K562 (cell line): ENCODE results near the gene PIMREG. TPM values are rescaled to one million over a fixed set of nuclear protein-coding genes. Genes with fewer than 3 reads are reported as not detected.
A peak's percentile ranks its signal among the peaks of the same experiment; 100 is the strongest.

Experiments used
- BCL6 ChIP-seq: fragments of 250-450 bp; sonication (Bioruptor Pico); IDR thresholded peaks from 2 replicates; pipeline ENCODE4 v1.4.0; 2020
- CBX1 ChIP-seq: sonication (generic); IDR thresholded peaks from 2 replicates; pipeline ENCODE4 v1.6.1; 2016; ENCODE audit warnings: antibody characterized with exemption, low read depth, mild to moderate bottlenecking
- CTBP1 ChIP-seq: fragments of 450-650 bp; IDR thresholded peaks from 2 replicates; pipeline ENCODE4 v1.6.1; 2016; ENCODE audit warnings: borderline replicate concordance
- E2F4 ChIP-seq: sonication (generic); formaldehyde crosslinking; IDR thresholded peaks from 2 replicates; pipeline ENCODE4 v1.8.0; 2022; ENCODE audit warnings: mild to moderate bottlenecking, low read depth, missing genetic modification reagents
- ETS2 ChIP-seq: IDR thresholded peaks from 2 replicates; pipeline ENCODE4 v1.6.1; 2016; ENCODE audit warnings: borderline replicate concordance, missing genetic modification characterization, mild to moderate bottlenecking, moderate library complexity, missing compliant biosample characterization; ENCODE audit not compliant: poor library complexity, severe bottlenecking
- FOXK1 ChIP-seq: sonication (generic); formaldehyde crosslinking; IDR thresholded peaks from 2 replicates; pipeline ENCODE4 v1.8.0; 2022; ENCODE audit warnings: missing genetic modification reagents, mild to moderate bottlenecking, borderline replicate concordance
- HMGN3 ChIP-seq: IDR thresholded peaks from 2 replicates; pipeline ENCODE4 v1.6.1; 2011; ENCODE audit warnings: borderline replicate concordance, low read depth, mild to moderate bottlenecking, mixed read lengths, low read length; ENCODE audit not compliant: insufficient read length; ENCODE audit errors: extremely low read depth
- PHF21A ChIP-seq: fragments of 450-650 bp; IDR thresholded peaks from 2 replicates; pipeline ENCODE4 v1.6.1; 2017; ENCODE audit warnings: low read depth, borderline replicate concordance
- RBM17 ChIP-seq: fragments of 200-400 bp; formaldehyde crosslinking; IDR thresholded peaks from 2 replicates; pipeline ENCODE4 v1.6.1; 2017; ENCODE audit warnings: low read depth, mild to moderate bottlenecking, low read length, borderline replicate concordance
- RCOR1 ChIP-seq, 2 experiments: IDR thresholded peaks; 2 replicates each; pipeline ENCODE4 v1.6.1; 2012; ENCODE audit warnings: low read depth in 2 of 2, low read length in 2 of 2, borderline replicate concordance in 1 of 2, improper control_type of control experiment in 1 of 2
- REST ChIP-seq, 2 experiments: fragments of 450-650 bp; formaldehyde crosslinking in 1 of 2; IDR thresholded peaks; 2 replicates each; pipeline versions ENCODE4 v1.4.0 to v1.6.1; 2014 to 2020; ENCODE audit warnings: mild to moderate bottlenecking in 2 of 2, borderline replicate concordance in 1 of 2, low read depth in 1 of 2
- SIX5 ChIP-seq, 2 experiments: IDR thresholded peaks; 2 replicates each; pipeline ENCODE4 v1.6.1; 2011; ENCODE audit warnings: low read length in 2 of 2, borderline replicate concordance in 1 of 2, low read depth in 1 of 2, mild to moderate bottlenecking in 1 of 2, moderate library complexity in 1 of 2; ENCODE audit not compliant: insufficient read depth in 1 of 2
- SMAD4 ChIP-seq: fragments of 250-450 bp; sonication (Bioruptor Pico); conservative IDR thresholded peaks from 2 replicates; pipeline ENCODE4 v1.8.0; 2021; ENCODE audit warnings: inconsistent platforms, mild to moderate bottlenecking, moderate library complexity
- SMARCC2 ChIP-seq: fragments of 450-650 bp; IDR thresholded peaks from 2 replicates; pipeline ENCODE4 v1.6.1; 2017; ENCODE audit warnings: antibody characterized with exemption, moderate library complexity, mild to moderate bottlenecking, low read depth
- TFAM ChIP-seq: fragments of 250-450 bp; sonication (Bioruptor Pico); conservative IDR thresholded peaks from 2 replicates; pipeline ENCODE4 v1.5.0; 2021; ENCODE audit warnings: mild to moderate bottlenecking, moderate library complexity
- ZNF133 ChIP-seq: fragments of 250-450 bp; sonication (Bioruptor Pico); IDR thresholded peaks from 2 replicates; pipeline ENCODE4 v1.4.0; 2020; ENCODE audit warnings: mild to moderate bottlenecking
- ZNF347 ChIP-seq: fragments of 450-650 bp; formaldehyde crosslinking; IDR thresholded peaks from 2 replicates; pipeline ENCODE4 v1.4.0; 2020; ENCODE audit warnings: low read depth, mild to moderate bottlenecking, moderate library complexity
- ZNF780A ChIP-seq: fragments of 250-450 bp; sonication (Bioruptor Pico); IDR thresholded peaks from 2 replicates; pipeline ENCODE4 v1.5.0; 2021; ENCODE audit warnings: mild to moderate bottlenecking
- polyA plus RNA-seq, 8 experiments: library from polyadenylated mRNA; depleted of rRNA in 4 of 8; stranded (reverse) in 5 of 8; unstranded in 3 of 8; fragments of >200 nt; fragmentation: Nextera tagmentation in 2 of 8; fragmentation: Illumina TruSeq in 1 of 8; extraction: Ambion mirVana in 2 of 8; extraction: Trizol in 1 of 8; gene quantifications; 2 replicates each; pipeline versions ENCODE4 v1.2.1 to v1.2.3, GENCODE V29; 2011 to 2014; ENCODE audit warnings: inconsistent platforms in 1 of 8, missing spikeins in 1 of 8
- total RNA-seq, 7 experiments: library from RNA; depleted of rRNA in 6 of 7; stranded (reverse); fragments of >200 nt in 6 of 7; fragmentation: Illumina TruSeq in 2 of 7; extraction: Trizol in 2 of 7; gene quantifications; 2 replicates each; pipeline versions ENCODE4 v1.2.1 to v1.2.3, GENCODE V29; 2011 to 2021; ENCODE audit warnings: low replicate concordance in 1 of 7

Gene PIMREG
- total and polyA plus RNA-seq, 9 of the 15 experiments (the other 6 are each of a cell fraction or from before 2014, with no cell fraction given), result 1.1 to 16.7 (median 9.4) TPM

DNA sequence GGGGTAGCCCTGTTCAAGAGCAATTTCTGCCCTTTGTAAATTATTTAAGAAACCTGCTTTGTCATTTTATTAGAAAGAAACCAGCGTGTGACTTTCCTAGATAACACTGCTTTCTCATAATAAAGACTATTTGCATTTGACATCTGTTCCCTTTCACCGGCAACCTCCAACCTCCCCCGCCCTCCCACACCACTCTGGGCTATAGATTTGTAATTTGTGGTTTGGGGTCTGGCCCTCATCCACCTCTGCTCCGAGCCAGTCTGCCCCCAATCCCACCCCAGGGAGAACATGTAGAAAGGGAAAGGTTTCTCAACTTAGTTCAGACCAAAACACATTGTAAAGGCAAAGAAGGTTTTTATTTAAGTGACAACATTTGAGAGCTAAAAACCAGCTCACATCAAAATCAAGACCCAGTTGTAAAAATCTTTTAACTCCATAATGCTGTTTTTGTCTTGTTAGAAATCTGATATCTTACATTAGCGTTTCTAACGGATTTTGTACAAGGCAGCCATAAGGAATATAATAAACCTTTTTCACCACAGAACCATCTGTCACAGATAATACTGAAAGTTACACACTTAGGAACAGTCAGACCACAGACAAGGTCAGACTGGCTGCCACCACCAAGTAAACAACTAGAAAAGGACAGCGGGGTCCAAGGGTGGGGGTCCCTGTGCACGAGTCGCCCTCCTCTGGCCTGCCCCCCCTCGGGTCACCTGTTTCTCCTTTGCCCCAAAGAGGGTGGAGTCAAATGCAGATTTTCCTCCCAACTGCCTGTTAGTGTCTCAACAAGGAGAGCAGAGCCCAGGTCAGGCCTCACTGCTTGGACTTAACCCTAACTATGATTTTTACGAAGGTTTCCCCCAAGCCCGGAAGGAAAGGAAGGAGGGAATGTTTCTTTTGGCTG, 6.9 kb downstream of the PIMREG start (continued):
- TF ChIP-seq SMAD4, result no peak
- no peak for TF ChIP-seq PHF21A
- no peak for TF ChIP-seq HMGN3
- TF ChIP-seq CTBP1, result no peak
- TF ChIP-seq CBX1, result no peak
- no peak for TF ChIP-seq TFAM (CRISPR knock-in tag)
- no peak for TF ChIP-seq RBM17
- TF ChIP-seq ETS2, result no peak
- TF ChIP-seq ZNF347 (CRISPR knock-in tag), result no peak
- TF ChIP-seq SMARCC2, result no peak
- TF ChIP-seq E2F4 (CRISPR knock-in tag), result no peak
- peak in 1 of 2 experiments; percentile 18; a peak in 1 of 4 replicates for TF ChIP-seq RCOR1 (IDR thresholded peaks at IDR 0.05; ENCODE audit: borderline replicate concordance in 1 of 2, low read depth in 2 of 2, low read length in 2 of 2)
- peak; percentile 71; the same call in 1 of the 2 replicates for TF ChIP-seq BCL6 (CRISPR knock-in tag)
- no peak for TF ChIP-seq ZNF133 (CRISPR knock-in tag)
- no peak for TF ChIP-seq FOXK1
- TF ChIP-seq SIX5 (IDR thresholded peaks at IDR 0.05; ENCODE audit: borderline replicate concordance in 1 of 2, insufficient read depth in 1 of 2, low read depth in 1 of 2, low read length in 2 of 2), result no peak
- no peak for TF ChIP-seq ZNF780A (CRISPR knock-in tag)
- TF ChIP-seq REST (IDR thresholded peaks at IDR 0.05; ENCODE audit: borderline replicate concordance), result no peak
- TF ChIP-seq REST (CRISPR knock-in tag; IDR thresholded peaks at IDR 0.05; ENCODE audit: low read depth), result no peak
